GM21619 (cell line): Measurements from ENCODE around the gene GGN.

Experiments used
- ATAC-seq: cut with Tn5 transposase; IDR thresholded peaks from one replicate; pipeline ENCODE4 v1.9.1; 2021; ENCODE audit not compliant: unreplicated experiment

GGN gene

GRCh38 chr19:38388349-38389100 lies 691 bp upstream of the GGN start, which contains the start of gene SPRED3:
SPRED3 (plus strand) TSS chr19:38388697; CDS start chr19:38390303, 1,606 bp downstream.
- no peak for ATAC-seq

GRCh38 chr19:38386971-38387549 lies 774 bp downstream of the GGN start:
- ATAC-seq = no peak

- no peak for ATAC-seq
Observed at GRCh38 chr19:38386300-38386970, 1.4 kb downstream of the GGN start.

GRCh38 chr19:38385804-38386257 lies 2.0 kb downstream of the GGN start:
- no peak for ATAC-seq

- no peak for ATAC-seq
Observed at GRCh38 chr19:38385057-38385803, 2.6 kb downstream of the GGN start.

GRCh38 chr19:38384209-38385027 lies 3.4 kb downstream of the GGN start:
- ATAC-seq = no peak

GRCh38 chr19:38383743-38384142 lies 4.1 kb downstream of the GGN start:
- no peak for ATAC-seq

- no peak for ATAC-seq
Observed at GRCh38 chr19:38383184-38383583, 4.7 kb downstream of the GGN start.

- ATAC-seq = no peak
Observed at GRCh38 chr19:38381138-38381537, 6.7 kb downstream of the GGN start.

- no peak for ATAC-seq
Observed at GRCh38 chr19:38378866-38379265, 9.0 kb downstream of the GGN start.

- no peak for ATAC-seq
Observed at GRCh38 chr19:38377052-38377451, 10.8 kb downstream of the GGN start.

GRCh38 chr19:38376576-38376975 lies 11.3 kb downstream of the GGN start:
- ATAC-seq = no peak

GRCh38 chr19:38375748-38376147 lies 12.1 kb downstream of the GGN start:
- no peak for ATAC-seq

- no peak for ATAC-seq
Observed at GRCh38 chr19:38375098-38375493, 12.7 kb downstream of the GGN start.

- peak; percentile 89 for ATAC-seq
Observed at GRCh38 chr19:38374332-38375097, 13.3 kb downstream of the GGN start, which contains the start of gene PSMD8. PSMD8 (plus strand) TSS chr19:38374571; CDS start chr19:38374602, 31 bp downstream.

- no peak for ATAC-seq
Observed at GRCh38 chr19:38373907-38374331, 13.9 kb downstream of the GGN start.

- ATAC-seq = no peak
Observed at GRCh38 chr19:38371081-38371480, 16.8 kb downstream of the GGN start.

- ATAC-seq = no peak
Observed at GRCh38 chr19:38370299-38370698, 17.5 kb downstream of the GGN start.

GRCh38 chr19:38369584-38369983 lies 18.2 kb downstream of the GGN start:
- no peak for ATAC-seq

- no peak for ATAC-seq
Observed at GRCh38 chr19:38367041-38367440, 20.8 kb downstream of the GGN start.
